Measurements from ENCODE around the gene ZSCAN21.
"Not testable (repeated sequence)": the region's sequence is repeated elsewhere in the genome, so short reads cannot be mapped to it uniquely, and the experiment has no call there.

ZSCAN21 gene

DNA sequence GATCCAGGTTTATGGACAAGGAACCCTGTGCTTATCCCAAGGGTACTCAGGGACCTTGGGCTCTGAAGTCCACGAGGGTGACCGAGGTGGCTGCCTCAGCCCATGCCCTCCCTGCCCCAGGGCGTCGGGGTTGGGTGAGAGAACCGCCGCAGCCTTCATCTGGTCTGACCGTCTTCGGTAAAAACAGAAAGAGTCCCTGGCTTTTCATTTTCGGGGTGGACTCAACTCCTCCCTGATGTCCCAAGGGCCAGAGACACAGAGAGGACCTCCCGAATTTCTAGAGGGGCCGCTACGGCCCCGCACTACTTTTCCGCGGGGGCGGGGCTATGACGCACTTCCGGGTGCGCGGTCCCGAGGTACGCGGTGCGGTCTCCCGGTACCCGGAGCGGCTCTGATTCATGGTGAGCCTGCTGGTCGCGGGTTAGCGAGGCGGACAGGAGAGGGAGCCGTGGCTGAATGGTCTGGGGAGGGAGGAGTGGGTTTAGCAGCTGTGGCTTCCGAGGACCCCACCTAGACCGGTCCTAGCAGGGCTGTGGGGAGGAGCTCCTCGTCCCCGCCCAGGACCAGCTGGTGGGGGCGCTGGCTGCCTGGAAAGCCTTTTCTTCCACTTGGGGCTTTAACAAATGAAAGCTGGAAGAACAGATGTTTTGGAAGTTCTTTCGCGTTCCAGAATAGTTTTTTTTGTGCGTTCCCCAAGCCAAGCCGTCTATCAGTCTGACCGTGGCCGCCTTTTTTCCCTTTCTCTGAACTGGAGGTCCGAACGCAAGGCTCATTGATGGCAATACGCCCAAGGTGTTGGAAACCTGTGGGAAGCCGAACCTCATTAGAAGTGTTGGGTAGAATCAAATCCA is at the start of gene ZSCAN21:
Gene ZSCAN21, plus strand, starts transcription at position 334 of the 851 bp plus-strand sequence. CDS start 7,233 bp downstream, outside the sequence.
- DNase-seq (ENCODE audit: low spot score), result peak; percentile 73

DNA sequence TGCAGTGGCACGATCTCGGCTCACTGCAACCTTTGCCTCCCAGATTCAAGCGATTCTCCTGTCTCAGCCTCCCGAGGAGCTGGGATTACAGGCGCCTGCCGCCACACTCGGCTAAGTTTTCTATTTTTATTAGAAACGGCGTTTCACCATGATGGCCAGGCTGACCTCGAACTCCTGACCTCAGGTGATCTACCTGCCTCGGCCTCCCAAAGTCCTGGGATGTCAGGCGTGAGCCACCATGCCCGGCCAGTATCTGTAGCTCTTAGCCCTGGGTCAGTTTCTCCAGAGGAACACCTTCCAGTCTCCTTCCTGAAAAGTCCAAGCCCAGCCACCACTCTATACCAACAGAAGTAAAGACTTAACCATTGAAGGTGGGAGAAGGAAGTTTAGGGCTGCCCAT is 49.3 kb upstream of the ZSCAN21 start:
- DNase-seq (ENCODE audit: low spot score), result no peak

DNA sequence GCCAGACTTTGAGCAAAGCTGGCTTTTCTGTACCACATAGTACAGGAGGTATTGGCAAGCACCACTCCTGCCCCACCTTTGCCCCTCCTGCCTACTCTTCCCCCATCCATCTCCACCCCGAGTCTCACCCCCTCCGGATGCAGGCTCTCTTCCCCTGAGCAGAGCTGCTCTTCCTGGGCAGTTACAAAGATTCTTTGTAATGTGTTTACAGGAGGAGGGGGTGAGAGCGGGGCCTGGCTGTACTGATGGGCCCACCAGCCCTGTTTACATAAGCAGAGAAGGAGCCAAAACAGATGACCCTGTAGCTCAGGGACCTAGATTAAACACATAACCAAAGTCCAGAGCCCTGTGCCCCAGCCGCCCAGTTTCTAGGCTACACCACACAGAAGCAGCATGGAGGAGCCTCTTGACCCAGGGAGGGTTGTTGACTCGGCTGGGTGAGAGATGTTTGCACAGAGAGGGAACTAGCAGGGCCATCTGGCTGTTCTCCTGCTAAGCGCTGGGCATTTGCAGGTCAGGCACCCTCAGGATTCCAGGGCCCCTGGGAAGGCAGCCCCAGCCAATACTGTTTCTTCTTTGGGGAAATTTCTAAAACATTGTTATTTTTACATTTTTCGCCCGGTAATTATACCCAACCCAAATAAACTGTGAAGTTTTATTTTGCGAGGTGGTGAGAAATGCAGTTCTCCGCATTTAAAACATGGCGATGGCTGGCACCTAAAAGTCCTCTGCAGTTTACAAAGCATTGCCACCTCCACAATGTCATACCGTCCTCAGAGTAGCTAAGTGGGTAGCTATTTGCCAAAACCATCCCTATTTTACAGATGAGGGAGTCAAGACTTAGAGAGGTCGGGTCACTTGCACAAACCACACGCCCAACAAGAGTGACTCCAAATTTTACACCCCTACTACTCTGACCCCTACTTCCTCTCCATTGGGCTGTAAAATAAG is 45.6 kb upstream of the ZSCAN21 start:
- DNase-seq (ENCODE audit: low spot score), result peak; percentile 91

DNA sequence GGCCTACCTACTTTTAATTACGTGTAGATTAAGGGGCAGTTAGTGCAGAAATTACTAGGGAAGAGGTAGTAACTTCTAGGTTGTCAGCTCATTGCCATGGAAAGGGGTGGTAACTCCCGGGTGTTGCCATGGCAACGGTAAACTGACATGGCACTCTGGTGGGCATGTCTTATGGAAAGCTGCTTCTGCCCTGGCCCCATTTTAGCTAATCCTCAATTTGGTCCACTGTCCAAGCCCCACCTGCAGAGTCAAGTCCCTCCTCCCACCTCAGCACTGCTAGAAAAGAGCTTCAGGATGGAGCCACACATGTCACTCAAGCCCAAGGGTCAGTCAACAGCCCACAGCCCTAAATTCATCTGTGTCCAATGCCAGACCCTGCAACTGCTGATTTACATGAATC is 41.7 kb upstream of the ZSCAN21 start:
- no peak for DNase-seq (ENCODE audit: low spot score)

DNA sequence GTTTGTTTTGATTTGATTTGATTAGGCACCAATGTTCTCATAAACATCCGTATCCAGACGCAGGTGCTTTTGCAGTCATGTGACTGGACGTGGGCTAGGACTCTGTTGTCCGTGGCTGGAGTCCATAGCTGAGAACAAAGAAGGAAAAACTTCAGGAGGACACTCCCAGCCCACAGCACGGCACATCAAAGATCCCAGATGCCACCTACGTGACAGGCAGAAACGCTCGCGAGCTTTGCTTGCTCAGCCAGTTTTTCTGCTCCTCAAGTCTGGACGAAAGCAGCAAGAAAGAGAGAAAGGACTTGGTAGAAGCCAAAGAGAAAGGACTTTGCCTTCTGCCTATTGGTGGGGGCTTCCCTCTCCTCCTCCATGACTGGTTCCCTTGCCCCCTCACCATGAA is 41.0 kb upstream of the ZSCAN21 start:
- DNase-seq (ENCODE audit: low spot score), result no peak

DNA sequence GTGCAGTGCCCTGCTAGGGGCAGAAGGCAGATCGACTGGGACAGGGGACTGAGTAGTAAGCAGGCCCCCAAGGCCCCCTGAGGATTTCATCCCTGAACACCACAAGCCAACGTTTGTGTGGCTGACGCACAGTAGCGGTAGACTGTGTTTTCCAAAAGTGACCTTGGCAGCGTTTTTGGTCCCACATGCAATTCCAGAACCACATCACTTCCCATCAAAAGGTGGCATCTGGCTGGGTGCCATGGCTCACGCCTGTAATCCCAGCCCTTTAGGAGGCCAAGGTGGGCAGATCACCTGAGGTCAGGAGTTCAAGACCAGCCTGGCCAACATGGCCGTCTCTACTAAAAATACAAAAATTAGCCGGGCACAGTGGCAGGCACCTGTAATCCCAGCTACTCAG is 39.6 kb upstream of the ZSCAN21 start:
- DNase-seq (ENCODE audit: low spot score), result not testable (repeated sequence)

DNA sequence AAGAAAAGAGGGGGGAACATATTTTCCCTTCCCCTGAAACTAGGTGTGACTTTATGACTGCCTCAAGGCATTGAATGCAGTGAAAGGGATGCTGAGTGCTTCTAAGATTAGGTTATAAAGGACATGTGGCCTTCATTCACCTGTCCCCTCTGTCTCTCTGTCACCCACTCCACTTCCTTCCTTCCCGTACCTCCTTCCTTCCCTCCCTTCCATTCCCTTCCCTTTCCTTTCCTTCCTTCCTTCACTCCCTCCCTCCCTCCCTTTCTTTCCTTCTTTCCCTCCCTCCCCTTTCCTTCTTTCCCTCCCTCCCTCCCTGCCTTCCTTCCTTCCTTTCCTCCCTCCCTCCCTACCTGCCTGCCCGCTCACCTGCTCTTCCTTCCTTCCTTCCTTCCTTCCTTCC is 38.7 kb upstream of the ZSCAN21 start:
- DNase-seq (ENCODE audit: low spot score), result no peak

DNA sequence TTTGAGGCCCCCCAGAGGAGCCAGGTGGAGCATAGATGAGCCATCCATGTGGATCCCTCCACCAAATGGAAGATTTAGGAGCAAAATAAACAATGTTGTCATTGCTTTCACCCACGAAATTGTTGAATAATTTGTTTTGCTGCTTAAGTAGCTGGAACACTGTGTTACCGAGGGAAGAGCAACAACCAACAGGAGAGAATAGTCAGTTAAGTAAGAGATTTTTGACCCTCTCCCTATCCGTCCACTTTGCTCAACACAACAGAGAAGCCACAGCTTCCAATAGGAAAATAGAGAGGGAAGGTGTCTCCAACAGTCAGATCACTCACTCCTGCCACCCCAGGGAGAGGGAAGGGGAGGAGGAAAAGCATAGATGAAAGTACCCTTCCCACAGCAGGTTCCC is 38.1 kb upstream of the ZSCAN21 start:
- no peak for DNase-seq (ENCODE audit: low spot score)

DNA sequence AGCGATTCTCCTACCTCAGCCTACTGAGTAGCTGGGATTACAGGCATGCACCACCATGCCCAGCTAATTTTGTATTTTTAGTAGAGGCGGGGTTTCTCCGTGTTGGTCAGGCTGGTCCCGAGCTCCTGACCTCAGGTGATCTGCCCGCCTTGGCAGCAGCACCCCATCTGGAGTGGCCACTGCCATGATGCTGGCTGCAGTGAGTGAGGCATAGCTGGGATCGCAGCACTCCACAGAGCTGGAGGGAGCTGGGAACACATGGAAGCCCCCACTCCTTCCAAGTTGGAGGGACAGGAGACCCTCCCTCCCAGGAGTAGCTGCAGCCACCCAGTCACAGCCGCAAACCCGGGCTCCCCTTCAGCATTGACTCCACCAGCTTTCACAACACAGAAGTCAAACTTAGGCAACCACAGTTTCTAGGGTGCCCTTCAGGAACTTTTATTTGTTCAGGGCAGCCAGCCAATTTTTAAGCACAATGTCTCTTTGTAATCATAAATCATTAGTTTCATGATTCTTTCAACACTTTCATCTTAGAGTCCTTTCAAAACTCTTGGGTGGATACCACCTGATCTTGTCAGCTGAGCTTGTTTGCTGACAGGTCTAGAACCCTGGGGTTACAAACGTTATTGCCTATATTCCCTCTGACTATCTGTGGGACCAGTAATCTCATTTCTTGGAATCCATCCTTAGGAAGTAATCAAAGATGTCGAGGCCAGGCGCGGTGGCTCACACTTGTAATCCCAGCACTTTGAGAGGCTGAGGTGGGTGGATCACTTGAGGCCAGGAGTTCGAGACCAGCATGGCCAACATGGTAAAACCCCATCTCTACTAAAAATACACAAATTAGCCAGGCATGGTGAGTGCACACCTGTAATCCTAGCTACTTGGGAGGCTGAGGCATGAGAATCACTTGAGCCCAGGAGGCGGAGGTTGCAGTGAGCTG is 36.9 kb upstream of the ZSCAN21 start:
- DNase-seq (ENCODE audit: low spot score), result peak; percentile 57

DNA sequence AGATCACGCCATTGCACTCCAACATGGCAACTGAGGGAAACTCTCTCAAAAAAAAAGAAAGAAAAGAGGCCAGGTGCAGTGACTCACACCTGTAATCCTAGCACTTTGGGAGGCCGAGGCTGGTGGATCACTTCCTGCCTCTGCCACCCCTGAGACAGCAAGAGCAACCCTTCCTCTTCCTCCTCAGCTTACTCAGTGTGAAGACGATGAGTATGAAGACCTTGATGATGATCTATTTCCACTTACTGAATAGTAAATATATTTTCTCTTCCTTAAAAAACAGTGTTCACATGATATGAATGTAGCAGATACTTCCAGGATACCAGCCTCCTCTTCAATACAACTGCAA is 36.3 kb upstream of the ZSCAN21 start:
- DNase-seq (ENCODE audit: low spot score), result no peak

DNA sequence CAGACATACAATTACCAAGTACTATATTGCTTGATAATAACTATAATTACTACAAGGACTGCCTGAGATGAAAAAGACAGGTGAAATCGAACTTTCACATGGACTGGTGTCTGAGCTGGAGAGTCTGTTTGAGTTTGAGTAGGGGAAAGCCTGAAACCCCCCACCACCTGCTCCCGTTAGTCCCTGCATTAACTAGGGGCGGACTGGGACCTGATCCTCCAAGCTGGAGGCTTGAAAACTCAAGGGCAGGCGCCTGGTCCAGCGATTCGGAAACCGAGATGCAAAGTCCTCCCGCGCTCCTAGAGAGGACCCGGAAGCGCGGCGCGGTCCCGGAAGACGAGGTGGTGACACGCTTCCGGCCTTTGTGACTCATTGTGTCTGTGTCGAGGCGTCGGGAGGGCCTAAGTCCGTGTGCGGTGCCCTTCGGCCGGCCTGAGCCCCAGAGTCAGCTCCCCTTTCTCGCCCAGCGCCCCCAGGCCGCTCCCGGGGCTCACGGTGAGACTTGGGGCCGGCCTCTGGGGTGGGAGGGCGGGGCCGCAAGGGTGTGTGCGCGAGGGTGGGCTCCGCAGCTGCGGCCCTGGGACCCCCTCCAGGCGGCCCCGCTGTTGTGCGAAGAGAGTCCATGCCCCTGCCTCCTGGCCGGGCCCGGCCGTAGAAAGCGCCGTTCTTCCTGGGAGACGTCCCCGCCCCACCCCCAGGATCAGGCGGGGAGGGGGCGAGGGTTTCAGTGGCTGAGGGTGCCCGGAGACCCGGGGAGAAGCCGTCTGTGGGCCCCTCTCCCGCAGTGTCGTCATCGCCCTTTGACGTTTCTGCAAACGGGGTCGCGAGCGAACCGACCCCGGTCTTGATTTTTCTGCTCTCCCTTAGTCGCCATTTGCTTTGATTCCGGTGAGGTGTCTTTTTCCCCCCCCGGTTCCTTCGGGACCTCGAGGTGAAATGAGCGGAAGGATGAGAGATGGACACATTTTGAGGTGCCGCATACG is 34.1 kb upstream of the ZSCAN21 start, which contains the start of gene ZKSCAN1:
Gene ZKSCAN1, plus strand, starts transcription at position 365 of the 983 bp plus-strand sequence. CDS start 7,911 bp downstream, outside the sequence.
- DNase-seq (ENCODE audit: low spot score), result peak; percentile 96

DNA sequence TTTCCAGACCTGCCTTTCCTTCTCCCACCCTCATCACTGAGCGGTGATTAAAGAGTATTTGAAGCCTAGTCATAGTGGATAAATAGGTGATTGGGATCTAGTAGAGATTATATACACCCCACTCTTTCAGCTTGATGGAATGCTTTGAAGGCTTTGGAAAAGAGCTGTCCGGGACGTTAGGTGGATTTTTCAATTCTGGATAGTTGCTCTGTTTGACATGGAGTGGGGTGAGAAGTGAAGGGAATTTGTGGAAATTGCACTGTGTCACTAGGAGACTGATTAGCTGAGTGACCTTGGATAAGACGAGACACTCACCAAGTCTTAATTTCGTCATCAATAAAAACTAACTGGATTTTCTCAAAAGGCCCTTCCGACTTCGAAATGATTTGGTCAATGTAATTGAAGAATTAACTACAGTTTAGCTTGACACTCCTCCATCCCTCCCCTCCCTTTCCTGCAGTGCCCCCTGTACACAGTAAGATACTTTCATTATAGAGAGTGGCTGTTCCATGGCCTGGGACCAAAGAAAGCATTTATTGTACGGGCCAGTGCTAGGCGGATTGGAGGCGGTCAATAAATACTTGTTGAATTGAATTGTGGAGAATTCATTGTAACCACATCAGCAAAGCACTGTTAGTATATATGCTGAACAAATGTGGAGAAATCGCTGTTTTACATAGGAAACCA is 33.2 kb upstream of the ZSCAN21 start:
- DNase-seq (ENCODE audit: low spot score), result peak; percentile 99

DNA sequence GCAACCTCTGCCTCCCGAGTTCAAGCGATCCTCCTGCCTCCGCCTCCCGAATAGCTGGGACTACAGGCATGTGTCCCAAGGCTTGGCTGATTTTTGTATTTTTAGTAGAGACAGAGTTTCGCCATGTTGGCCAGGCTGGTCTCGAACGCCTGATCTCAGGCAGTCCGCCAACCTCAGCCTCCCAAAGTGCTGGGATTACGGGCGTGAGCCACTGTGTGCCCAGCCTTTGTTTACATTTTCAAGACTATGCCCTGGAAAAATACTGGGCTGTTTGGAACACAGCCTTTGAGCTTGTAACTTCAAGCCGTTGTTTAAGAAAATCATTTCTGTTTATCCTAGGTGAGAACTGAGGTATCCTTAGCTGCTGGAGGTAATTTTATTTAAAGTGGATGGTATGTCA is 32.3 kb upstream of the ZSCAN21 start:
- no peak for DNase-seq (ENCODE audit: low spot score)

DNA sequence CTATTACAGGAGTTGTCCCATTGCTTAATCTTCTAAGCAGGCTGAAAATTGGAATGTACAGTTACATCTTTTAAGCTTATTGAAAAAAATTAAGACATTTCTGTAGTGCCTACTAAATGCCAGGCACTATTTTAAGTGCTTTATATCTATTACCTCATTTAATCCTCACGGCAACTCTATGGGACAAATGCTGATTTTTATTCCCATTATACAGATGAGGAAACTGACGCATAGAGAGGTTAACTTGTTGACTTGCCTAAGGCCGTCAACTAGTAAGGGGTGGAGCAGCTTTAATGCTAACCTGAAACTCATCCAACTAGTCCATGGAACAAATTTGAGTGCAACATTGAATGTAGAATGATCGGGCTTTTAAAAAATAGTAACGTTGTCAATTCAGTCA is 31.7 kb upstream of the ZSCAN21 start:
- DNase-seq (ENCODE audit: low spot score), result no peak

DNA sequence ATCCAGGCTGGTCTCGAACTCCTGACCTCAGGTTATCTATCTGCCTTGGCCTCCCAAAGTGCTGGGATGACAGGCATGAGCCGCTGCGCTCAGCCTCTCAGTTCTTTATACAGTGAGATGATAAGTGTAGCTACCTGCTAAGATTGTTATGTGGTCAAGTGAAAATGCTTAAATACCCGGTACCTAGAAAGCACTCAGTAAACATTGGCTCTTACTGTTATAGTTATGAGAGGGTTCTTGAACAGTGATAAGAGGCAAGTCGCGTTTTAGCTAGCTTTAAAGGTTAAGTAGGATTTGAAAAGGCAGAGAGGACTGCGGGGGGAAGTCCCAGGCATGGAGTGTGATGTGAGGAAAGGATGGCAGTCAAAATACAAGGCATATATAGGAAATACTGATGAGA is 29.7 kb upstream of the ZSCAN21 start:
- no peak for DNase-seq (ENCODE audit: low spot score)

DNA sequence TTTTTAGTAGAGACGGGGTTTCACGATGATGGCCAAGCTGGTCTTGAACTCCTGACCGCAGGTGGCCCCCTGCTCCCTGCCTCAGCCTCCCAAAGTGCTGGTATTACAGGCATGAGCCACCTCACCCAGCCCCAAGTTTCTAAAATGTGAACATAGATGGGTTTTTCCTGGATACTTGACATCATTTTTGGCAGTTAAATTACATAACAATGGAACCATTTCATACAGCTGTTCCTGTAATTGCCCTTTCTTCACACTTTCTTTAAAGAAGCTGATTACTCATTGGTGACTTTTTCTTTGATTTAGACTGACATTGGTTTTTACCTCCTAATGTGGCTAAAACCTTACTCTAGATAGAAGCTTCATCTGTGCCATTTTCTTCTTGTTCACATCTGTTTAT is 28.3 kb upstream of the ZSCAN21 start:
- no peak for DNase-seq (ENCODE audit: low spot score)

DNA sequence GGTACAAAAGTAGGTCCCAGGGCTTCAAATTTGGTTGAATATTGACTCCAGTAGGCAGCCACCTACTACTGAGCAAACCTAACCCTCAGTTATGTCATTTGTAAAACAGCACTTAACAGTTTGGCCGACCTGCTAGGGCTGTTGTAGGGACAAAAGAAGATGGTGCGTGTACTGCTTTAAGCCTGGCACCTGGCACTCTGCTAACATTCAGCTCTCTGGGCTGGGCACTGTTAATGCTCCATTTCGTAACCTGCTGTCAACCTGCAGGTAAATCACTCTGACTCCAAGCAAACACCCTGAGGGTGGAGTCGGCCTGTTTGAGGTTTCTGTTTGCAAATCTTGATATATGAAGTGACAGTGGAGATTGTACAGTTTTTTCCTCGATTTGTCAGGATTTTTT is 27.0 kb upstream of the ZSCAN21 start:
- DNase-seq (ENCODE audit: low spot score), result no peak

DNA sequence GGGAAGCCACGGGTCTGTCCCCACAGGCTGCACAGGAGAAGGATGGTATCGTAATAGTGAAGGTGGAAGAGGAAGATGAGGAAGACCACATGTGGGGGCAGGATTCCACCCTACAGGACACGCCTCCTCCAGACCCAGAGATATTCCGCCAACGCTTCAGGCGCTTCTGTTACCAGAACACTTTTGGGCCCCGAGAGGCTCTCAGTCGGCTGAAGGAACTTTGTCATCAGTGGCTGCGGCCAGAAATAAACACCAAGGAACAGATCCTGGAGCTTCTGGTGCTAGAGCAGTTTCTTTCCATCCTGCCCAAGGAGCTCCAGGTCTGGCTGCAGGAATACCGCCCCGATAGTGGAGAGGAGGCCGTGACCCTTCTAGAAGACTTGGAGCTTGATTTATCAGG is 26.0 kb upstream of the ZSCAN21 start:
- DNase-seq (ENCODE audit: low spot score), result no peak

DNA sequence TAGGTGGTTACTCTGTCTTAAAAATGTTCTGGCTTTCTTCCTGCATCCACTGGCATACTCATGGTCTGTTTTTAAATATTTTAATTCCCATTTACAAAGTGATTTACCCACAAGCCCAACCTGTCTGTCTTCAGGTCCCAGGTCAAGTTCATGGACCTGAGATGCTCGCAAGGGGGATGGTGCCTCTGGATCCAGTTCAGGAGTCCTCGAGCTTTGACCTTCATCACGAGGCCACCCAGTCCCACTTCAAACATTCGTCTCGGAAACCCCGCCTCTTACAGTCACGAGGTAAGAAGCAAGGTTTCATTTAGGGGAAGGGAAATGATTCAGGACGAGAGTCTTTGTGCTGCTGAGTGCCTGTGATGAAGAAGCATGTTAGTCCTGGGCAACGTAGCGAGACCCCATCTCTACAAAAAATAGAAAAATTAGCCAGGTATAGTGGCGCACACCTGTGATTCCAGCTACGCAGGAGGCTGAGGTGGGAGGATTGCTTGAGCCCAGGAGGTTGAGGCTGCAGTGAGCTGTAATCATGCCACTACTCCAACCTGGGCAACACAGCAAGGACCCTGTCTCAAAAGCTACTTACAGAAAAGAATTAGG is 25.5 kb upstream of the ZSCAN21 start:
- DNase-seq (ENCODE audit: low spot score), result no peak

DNA sequence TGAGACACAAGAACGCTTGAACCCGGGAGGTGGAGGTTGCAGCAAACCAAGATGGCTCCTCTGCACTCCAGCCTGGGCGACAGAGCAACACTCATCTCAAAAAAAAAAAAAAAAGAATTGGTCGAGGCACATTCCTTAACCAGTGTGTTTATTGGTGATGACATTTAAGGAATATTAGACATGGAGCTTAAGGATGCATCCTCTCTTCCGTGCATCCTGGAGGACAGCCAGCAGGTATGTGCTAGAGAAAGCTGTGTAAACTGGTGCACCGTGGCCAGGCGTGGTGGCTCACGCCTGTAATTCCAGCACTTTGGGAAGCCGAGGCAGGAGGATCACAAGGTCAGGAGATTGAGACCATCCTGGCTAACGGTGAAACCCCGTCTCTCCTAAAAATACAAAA is 22.4 kb upstream of the ZSCAN21 start:
- DNase-seq (ENCODE audit: low spot score), result no peak
